GM23248 (cell line): ENCODE measurements around the gene HNF4A. TPM values are rescaled to one million over a fixed set of nuclear protein-coding genes. Genes with fewer than 3 reads are reported as not detected.
A peak's percentile ranks its signal among the peaks of the same experiment; 100 is the strongest.

Experiments used
- DNase-seq: peaks from one replicate; pipeline ENCODE4 v3.0.0-alpha.2; 2015
- H2AFZ ChIP-seq: fragments of 200-600 bp; sonication (generic); 2 replicates; pipeline ENCODE4 v1.6.1; 2016; ENCODE audit warnings: antibody characterized with exemption
- H3F3A ChIP-seq: fragments of 200-600 bp; sonication (generic); 2 replicates; pipeline ENCODE4 v1.6.1; 2016; ENCODE audit warnings: mild to moderate bottlenecking, antibody characterized with exemption, mixed run types; ENCODE audit not compliant: insufficient read depth
- H3K27ac ChIP-seq: fragments of 200-600 bp; sonication (generic); 2 replicates; pipeline ENCODE4 v1.5.1; 2016; ENCODE audit warnings: mild to moderate bottlenecking
- H3K27me3 ChIP-seq: fragments of 200-600 bp; sonication (generic); replicated peaks from 2 replicates; pipeline ENCODE4 v1.6.1; 2016; ENCODE audit warnings: mild to moderate bottlenecking; ENCODE audit not compliant: insufficient read depth
- H3K36me3 ChIP-seq: fragments of 200-600 bp; sonication (generic); 2 replicates; pipeline ENCODE4 v1.6.1; 2016; ENCODE audit warnings: low read depth, mild to moderate bottlenecking
- H3K4me1 ChIP-seq: fragments of 200-600 bp; sonication (generic); 2 replicates; pipeline ENCODE4 v1.6.1; 2016; ENCODE audit warnings: mild to moderate bottlenecking; ENCODE audit not compliant: insufficient read depth
- H3K4me2 ChIP-seq: fragments of 200-600 bp; sonication (generic); one replicate; pipeline ENCODE4 v1.6.1; 2016; ENCODE audit warnings: mild to moderate bottlenecking; ENCODE audit not compliant: unreplicated experiment
- H3K4me3 ChIP-seq: fragments of 200-600 bp; sonication (generic); 2 replicates; pipeline ENCODE4 v1.5.1; 2016; ENCODE audit warnings: mild to moderate bottlenecking
- H3K79me2 ChIP-seq: fragments of 200-600 bp; sonication (generic); 2 replicates; pipeline ENCODE4 v1.6.1; 2016; ENCODE audit warnings: mild to moderate bottlenecking; ENCODE audit not compliant: insufficient read depth
- H3K9ac ChIP-seq: fragments of 200-600 bp; sonication (generic); 2 replicates; pipeline ENCODE4 v1.6.1; 2016; ENCODE audit warnings: mild to moderate bottlenecking
- H3K9me2 ChIP-seq: fragments of 200-600 bp; sonication (generic); 2 replicates; pipeline ENCODE4 v1.6.1; 2016; ENCODE audit warnings: mixed run types, mild to moderate bottlenecking, moderate library complexity; ENCODE audit not compliant: insufficient read depth
- H3K9me3 ChIP-seq: fragments of 200-600 bp; sonication (generic); one replicate; pipeline ENCODE4 v1.6.1; 2017; ENCODE audit warnings: low read depth
- H4K20me1 ChIP-seq: fragments of 200-600 bp; sonication (generic); 2 replicates; pipeline ENCODE4 v1.6.0; 2016; ENCODE audit not compliant: insufficient read depth
- EZH2 ChIP-seq: fragments of 200-600 bp; sonication (generic); IDR thresholded peaks from 2 replicates; pipeline ENCODE4 v1.6.1; 2018; ENCODE audit warnings: antibody characterized with exemption, mild to moderate bottlenecking; ENCODE audit not compliant: insufficient read depth, poor library complexity, severe bottlenecking
- EZH2phosphoT487 ChIP-seq: fragments of 200-600 bp; sonication (generic); IDR thresholded peaks from 2 replicates; pipeline ENCODE4 v1.6.1; 2018; ENCODE audit warnings: antibody characterized with exemption, moderate library complexity, mild to moderate bottlenecking, low read depth; ENCODE audit not compliant: insufficient read depth
- WGBS, 2 experiments: methylation state at CpG; one replicate each; pipeline ENCODE4 v1.1.6; 2015 to 2017; ENCODE audit warnings: low lambda C conversion rate in 2 of 2, low coverage in 1 of 2; ENCODE audit errors: missing lambda C conversion rate in 2 of 2; 5-methylcytosine and 5-hydroxymethylcytosine counted together
- in situ Hi-C: fragments of 300-500 bp; cut with MboI; formaldehyde crosslinking; loops from 2 replicates; pipeline ENCODE4 v1.15.0; 2020
- polyA plus RNA-seq: library from polyadenylated mRNA; unstranded; fragments of >200 nt; fragmentation: Nextera tagmentation; extraction: Ambion mirVana; gene quantifications from 2 replicates; pipeline ENCODE4 v1.2.1, GENCODE V29; 2016
- total RNA-seq: library from RNA; depleted of rRNA; stranded (reverse); fragments of >200 nt; shearing (Covaris generic); gene quantifications from 2 replicates; pipeline ENCODE4 v1.2.3, GENCODE V29; 2014

The HNF4A gene
- total and polyA plus RNA-seq, 2 experiments from 2014 or later, result not detected

GRCh38 chr20:44427804-44428173 lies 72.3 kb downstream of the HNF4A start:
- Histone ChIP-seq H4K20me1 (no peaks in the 10 kb centered on the region), H3K9ac (no peak overlapping the region), H3K9me2 (no peaks in the 10 kb centered on the region), H2AFZ (no peak overlapping the region), H3K9me3 (no peaks in the 10 kb centered on the region), H3K27ac (no peak overlapping the region), H3K4me1 (no peaks in the 10 kb centered on the region), H3F3A (no peaks in the 10 kb centered on the region), H3K79me2 (no peaks in the 10 kb centered on the region), H3K4me3 (no peak overlapping the region), H3K4me2 (no peak overlapping the region), H3K36me3 (no peaks in the 10 kb centered on the region), H3K27me3 (peaks cover 17% of the 10 kb centered on the region; the same call in 1 of the 2 replicates)
- WGBS, 2 experiments, result 52 to 67% methylated on average over 3 of the region's 3 CpGs
- TF ChIP-seq EZH2, result no peak
- no peak for TF ChIP-seq EZH2phosphoT487
- no peak for DNase-seq
- in situ Hi-C loops, result no loop called here

- H4K20me1 ChIP-seq, result no peaks in the 10 kb centered on the region
- H3F3A ChIP-seq, result no peaks in the 10 kb centered on the region
- H3K4me2 ChIP-seq, result no peak overlapping the region
- H3K27ac ChIP-seq, result no peak overlapping the region
- H3K9ac ChIP-seq, result no peak overlapping the region
- no peaks in the 10 kb centered on the region for H3K36me3 ChIP-seq
- H3K79me2 ChIP-seq, result no peaks in the 10 kb centered on the region
- no peak overlapping the region for H3K4me3 ChIP-seq
- H2AFZ ChIP-seq, result no peak overlapping the region
- in situ Hi-C loops, result no loop called here
- H3K9me3 ChIP-seq, result no peaks in the 10 kb centered on the region
- no peaks in the 10 kb centered on the region for H3K4me1 ChIP-seq
- H3K27me3 ChIP-seq, result peaks cover 21% of the 10 kb centered on the region
- no peaks in the 10 kb centered on the region for H3K9me2 ChIP-seq
- no peak for DNase-seq
- WGBS, 2 experiments, result 59 to 60% methylated on average over 8 of the region's 8 CpGs
- TF ChIP-seq EZH2 (no peak), EZH2phosphoT487 (no peak)
Measured at GRCh38 chr20:44428174-44429016, 72.9 kb downstream of the HNF4A start.

GRCh38 chr20:44429017-44429339 lies 73.5 kb downstream of the HNF4A start:
- H3K4me2 ChIP-seq, result no peak overlapping the region
- no peaks in the 10 kb centered on the region for H3F3A ChIP-seq
- H3K9ac ChIP-seq, result no peak overlapping the region
- no peak overlapping the region for H3K27ac ChIP-seq
- no peaks in the 10 kb centered on the region for H3K79me2 ChIP-seq
- H3K4me1 ChIP-seq, result no peaks in the 10 kb centered on the region
- no peak overlapping the region for H3K4me3 ChIP-seq
- H3K27me3 ChIP-seq, result peaks cover 26% of the 10 kb centered on the region
- TF ChIP-seq EZH2 (no peak), EZH2phosphoT487 (no peak)
- H3K36me3 ChIP-seq, result no peaks in the 10 kb centered on the region
- H4K20me1 ChIP-seq, result no peaks in the 10 kb centered on the region
- WGBS, 2 experiments, result 31 to 40% methylated on average over 2 of the region's 2 CpGs
- DNase-seq, result peak; percentile 20
- in situ Hi-C loops, result no loop called here
- no peaks in the 10 kb centered on the region for H3K9me3 ChIP-seq
- H3K9me2 ChIP-seq, result no peaks in the 10 kb centered on the region
- no peak overlapping the region for H2AFZ ChIP-seq

GRCh38 chr20:44429419-44430269 lies 74.1 kb downstream of the HNF4A start:
- Histone ChIP-seq H3K4me3 (no peak overlapping the region), H3K9me3 (no peaks in the 10 kb centered on the region), H3K27me3 (peaks cover 31% of the 10 kb centered on the region), H3K36me3 (no peaks in the 10 kb centered on the region), H3K9me2 (no peaks in the 10 kb centered on the region), H3K4me1 (no peaks in the 10 kb centered on the region), H2AFZ (no peak overlapping the region), H3K4me2 (no peak overlapping the region), H4K20me1 (no peaks in the 10 kb centered on the region), H3F3A (no peaks in the 10 kb centered on the region), H3K9ac (no peak overlapping the region), H3K27ac (no peak overlapping the region), H3K79me2 (no peaks in the 10 kb centered on the region)
- in situ Hi-C loops, result no loop called here
- 74 to 79% methylated on average over 15 to 17 of the region's 17 CpGs for WGBS, 2 experiments
- no peak for TF ChIP-seq EZH2
- TF ChIP-seq EZH2phosphoT487, result no peak
- DNase-seq, result no peak
